Colon (tissue), 2 donors: ENCODE results near the gene SH3BP1.
"Not testable (repeated sequence)": the region's sequence is repeated elsewhere in the genome, so short reads cannot be mapped to it uniquely, and the experiment has no call there.

ENCODE experiments used
- FAIRE-seq: peaks from 2 replicates; lab custom pipeline; 2012; peaks lifted over from hg19 to GRCh38; lab: Jason Lieb, UNC
- donor health status: control.
- donor health status: control.

SH3BP1 gene

DNA sequence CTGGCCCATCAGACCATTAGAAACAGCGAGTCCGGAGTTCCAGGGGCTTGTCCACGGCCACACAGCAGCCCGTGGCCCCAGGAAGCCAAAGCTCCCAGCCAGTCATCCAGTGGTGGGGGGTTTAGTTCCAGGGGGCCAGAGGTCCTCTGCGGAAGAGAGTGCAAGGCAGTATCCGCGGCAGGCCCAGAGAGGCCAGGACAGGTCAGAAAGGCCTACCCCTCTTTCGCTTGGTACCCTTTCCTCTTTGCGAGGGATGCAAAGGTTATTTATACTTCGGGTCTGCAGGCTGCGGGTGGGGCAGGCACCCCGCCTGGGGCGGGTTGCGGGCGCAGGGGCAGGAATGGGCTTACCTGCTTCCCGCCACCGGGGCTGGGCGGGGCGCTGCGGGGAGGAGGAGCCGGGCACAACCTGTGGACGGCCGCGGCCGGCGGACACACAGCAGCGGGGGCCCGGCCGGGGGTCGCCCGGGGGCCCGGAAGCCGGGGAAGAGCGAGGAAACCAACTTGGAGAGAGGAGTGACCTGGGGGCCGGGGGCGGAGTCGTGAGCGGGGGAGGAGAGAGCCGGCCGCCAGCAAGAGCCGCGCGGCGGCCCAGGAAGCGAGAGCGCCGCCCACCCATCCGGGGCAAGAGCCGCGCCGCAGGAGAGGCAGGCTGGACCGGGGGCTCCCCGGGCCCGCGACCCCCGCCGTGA, at the start of gene SH3BP1:
SH3BP1 (plus strand) TSS at position 600 of the 691 bp plus-strand sequence. CDS start 119 bp downstream, outside the sequence.
- no peak for FAIRE-seq

- not testable (repeated sequence) for FAIRE-seq
Measured at GRCh38 chr22:37591081-37591480, 48.4 kb upstream of the SH3BP1 start.

DNA sequence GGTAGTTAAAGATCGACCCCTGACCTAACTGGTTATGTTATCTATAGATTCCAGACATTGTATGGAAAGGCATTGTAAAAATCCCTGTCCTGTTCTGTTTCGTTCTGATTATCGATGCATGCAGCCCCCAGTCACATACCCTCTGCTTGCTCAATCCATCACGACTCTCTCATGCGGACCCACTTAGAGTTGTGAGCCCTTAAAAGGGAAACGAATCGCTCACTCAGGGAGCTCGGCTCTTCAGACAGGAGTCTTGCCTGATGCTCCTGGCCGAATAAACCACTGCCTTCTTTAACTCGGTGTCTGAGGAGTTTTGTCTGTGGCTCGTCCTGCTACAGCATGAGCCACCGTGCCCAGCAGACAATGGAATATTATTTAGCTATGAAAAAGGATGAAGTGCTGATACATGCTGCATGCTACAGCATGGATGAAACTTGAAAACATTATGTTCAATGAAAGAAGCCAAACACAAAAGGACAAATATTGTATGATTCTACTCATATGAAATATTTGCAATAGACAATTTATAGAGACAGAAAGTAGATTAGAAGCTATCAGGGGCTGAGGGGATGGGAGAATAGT, 47.6 kb upstream of the SH3BP1 start:
- no peak for FAIRE-seq

DNA sequence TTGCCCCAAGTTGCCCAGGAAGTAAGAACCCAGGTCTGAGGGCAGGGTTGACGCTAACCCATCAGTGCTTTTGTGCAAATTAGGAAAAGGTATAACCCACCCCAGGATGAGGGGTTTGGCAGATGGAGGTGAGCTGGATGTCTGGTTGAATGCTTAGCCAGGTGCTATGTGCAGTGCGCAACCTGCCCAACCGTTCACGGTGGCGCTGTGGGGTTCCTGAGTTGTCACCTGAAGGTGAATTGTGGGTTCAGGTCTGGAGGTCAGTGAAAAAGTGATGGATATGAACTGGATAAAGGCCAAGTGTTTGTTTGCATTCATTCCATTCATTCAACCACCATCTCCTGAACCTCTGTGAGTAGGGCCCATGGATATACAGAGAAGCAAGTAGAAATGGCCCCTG, 45.2 kb upstream of the SH3BP1 start:
- FAIRE-seq = no peak

GRCh38 chr22:37599153-37599552, 40.3 kb upstream of the SH3BP1 start:
- FAIRE-seq = no peak

DNA sequence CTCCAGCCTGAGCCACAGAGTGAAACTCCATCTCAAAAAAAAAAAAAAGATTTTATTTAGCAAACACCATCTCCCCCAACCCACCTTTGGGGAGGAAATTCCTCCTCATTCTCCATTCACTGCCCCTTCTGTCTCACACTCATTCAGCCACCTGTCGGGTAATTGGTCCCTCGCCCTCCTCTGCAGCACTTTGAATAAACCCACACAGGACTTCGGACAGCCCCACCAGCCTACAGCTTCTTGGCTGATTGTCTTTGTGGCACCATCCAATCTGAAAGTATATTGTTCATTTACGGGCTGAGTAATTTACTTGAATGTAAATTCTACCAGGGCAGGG, 38.3 kb upstream of the SH3BP1 start:
- no peak for FAIRE-seq

- FAIRE-seq = no peak
Measured at GRCh38 chr22:37601540-37602442, 37.7 kb upstream of the SH3BP1 start.

DNA sequence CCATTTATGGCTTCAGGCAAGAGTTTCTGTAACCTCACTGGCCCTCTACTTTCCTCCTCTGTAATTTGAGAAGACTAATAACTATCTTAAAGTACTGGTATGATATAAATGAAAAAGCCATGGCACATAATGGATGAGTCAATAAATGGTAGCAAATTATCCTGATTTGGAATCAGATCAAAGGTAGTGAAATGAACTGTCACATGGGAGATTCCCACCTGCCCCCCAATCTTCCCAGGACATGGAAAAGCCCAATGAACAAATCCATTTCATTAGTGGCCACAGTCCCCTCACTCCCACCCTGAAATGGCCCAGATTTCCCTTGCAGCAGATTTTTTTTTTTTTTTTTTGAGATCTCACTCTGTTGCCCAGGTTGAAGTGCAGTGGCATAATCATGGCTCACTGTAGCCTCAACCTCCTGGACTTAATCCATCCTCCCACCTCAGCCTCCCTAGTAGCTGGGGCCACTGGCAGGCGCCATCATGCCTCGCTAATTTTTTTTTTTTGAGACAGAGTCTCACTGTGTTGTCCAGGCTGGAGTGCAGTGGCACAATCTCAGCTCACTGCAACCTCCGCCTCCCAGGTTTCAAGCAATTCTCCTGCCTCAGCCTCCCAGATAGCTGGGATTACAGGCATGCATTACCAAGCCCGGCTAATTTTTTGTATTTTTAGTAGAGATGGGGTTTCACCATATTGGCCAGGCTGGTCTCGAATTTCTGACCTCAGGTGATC, 36.8 kb upstream of the SH3BP1 start:
- not testable (repeated sequence) for FAIRE-seq

GRCh38 chr22:37604074-37604473, 35.4 kb upstream of the SH3BP1 start:
- no peak for FAIRE-seq

DNA sequence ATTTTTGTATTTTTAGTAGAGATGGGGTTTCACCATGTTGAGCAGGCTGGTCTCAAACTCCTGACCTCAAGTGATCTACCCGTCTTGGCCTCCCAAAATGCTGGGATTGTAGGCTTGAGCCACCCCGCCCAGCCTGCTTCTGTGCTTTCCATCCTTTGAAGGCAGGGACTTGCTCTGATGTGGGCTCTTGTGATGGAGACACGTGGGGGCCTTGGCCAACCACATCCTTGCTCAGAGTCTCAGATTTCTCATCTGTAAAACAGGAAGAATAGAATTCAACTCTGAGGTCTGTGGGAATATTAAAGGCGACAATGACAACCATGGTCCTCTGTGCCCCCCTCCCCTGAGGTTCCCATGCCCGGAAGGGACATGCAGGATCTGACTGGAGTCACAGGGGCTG, 34.6 kb upstream of the SH3BP1 start:
- no peak for FAIRE-seq

GRCh38 chr22:37607010-37607934, 32.2 kb upstream of the SH3BP1 start:
- FAIRE-seq = no peak

DNA sequence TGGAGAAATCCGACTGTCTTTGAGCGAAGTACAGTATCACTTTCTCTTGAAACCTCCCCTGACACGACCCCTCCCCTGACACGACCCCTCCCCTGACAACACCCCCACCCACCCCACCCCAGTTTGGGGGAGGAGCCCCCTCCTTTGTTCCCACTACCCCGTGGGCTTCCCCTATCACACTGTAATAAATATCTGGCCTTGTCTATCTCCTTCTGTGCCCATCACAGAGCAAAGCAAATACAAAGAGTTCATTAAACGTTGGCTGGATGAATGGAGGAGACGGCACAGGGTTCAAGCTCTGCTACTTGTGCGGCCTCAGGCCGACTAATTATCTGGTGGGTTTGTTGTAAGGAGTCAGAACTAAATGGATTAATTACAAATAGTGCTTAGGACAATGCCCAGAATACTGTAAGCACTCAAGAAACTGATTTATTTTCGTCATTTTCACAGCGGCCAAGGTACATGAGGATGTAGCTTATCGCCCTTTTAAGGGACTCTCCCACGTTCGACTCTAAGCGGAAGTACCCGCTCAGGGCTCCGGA, 31.5 kb upstream of the SH3BP1 start:
- FAIRE-seq = no peak

DNA sequence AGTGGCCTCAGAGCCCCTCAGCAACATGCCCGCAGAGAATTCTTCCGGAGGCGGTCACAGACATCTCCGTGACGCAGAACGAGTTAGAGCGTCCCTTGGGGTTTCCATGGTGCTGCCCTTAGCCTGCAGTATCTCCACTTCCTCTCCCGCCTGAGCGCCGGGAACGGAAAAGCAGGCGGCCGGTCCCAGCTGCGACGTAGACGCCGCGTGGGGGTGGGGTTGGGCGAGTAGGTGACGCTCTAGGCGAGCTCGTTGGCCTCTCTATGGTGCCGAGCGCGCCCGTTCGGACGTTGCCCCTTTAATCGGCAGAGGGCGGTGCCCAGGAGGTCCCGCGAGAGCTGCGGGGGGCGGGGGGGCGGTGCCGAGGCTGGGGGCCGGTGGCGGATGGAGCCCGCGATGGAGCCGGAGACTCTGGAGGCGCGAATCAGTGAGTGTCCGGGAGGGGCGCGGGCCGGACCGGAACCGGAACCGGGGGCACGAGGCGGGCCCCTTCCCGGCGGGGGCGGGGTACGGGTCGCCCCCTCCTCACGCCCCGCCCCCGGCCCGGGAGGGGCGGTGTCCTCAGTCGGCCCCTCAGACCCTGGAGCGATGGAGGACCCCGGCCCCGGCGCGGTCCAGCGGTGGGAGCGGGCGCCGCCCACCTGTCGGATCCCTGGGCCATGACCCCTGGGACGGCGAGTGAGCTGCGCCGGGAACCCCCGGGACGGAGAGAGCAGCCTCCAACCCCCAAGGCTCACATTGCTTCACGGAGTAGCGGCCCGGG, 30.8 kb upstream of the SH3BP1 start, which contains the start of gene GGA1:
GGA1 (plus strand) TSS at position 358 of the 763 bp plus-strand sequence; CDS start at position 385, 27 bp downstream.
- no peak for FAIRE-seq

- no peak for FAIRE-seq
Measured at GRCh38 chr22:37609240-37610152, 30.0 kb upstream of the SH3BP1 start.

DNA sequence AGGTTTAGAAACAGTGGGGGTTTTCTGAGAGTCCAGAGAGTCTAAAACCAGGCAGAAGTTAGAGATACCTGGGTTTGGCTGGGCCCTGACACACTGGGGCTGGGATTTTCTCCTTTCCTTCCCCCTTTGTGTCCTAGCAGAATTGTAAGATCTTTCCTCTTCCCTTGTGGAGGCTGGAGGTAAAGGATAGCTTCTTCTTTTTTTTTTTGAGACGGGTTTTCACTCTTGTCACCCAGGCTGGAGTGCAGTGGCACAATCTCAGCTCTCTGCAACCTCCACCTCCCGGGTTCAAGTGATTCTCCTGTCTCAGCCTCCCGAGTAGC, 29.4 kb upstream of the SH3BP1 start:
- not testable (repeated sequence) for FAIRE-seq

DNA sequence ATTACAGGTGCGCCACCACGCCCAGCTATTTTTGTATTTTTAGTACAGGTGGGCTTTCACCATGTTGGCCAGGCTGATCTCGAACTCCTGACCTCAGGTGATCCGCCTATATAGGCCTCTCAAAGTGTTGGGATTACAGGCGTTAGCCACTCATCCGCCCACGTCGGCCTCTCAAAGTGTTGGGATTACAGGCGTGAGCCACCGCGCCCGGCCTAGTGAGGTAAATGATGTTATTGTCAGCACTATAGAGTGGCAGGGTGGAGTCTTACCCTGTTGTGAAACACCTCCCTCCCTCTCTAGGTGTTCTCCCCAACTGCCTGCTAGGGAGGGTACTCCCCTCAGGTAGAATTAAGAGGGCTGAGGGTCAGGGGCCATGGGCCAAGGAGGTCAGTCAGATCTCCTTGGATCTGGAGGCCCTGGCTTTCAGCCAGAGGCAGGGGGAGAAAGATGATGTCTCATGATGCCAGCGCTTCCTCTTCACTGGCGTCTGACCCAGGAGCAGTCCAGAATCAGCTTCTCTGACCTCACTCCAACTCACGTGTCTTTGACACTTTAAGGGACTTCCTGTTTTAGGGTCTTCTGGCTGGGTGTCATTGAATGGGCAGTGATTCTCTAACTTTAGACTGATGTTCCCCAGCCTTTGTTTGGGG, 28.9 kb upstream of the SH3BP1 start:
- no peak for FAIRE-seq

GRCh38 chr22:37611207-37611606, 28.3 kb upstream of the SH3BP1 start:
- no peak for FAIRE-seq

- FAIRE-seq = no peak
Measured at GRCh38 chr22:37616201-37617083, 23.0 kb upstream of the SH3BP1 start.
